ENCODE data around the gene CNNM1.

Gene CNNM1

DNA sequence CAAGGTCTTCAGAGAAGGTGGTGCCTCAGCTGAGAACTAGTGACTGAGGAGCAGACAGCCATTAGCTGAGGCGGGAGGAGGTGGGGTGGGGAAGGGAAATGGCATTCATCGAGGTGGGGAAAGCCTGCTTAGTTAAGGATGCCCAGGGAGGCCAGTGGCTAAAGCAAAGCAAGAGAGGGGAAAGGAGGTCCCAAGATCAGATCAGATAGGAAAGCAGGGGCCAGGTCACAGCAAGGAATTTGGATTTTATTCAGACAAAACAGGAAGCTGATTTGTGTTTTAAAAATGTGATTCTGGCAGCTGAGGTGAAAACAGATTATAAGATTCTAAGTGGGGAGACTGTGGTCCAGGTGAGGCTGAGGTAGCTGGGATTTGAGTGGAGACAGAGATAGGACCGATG lies 45.8 kb downstream of the CNNM1 start:
- DNase-seq, result no peak

DNA sequence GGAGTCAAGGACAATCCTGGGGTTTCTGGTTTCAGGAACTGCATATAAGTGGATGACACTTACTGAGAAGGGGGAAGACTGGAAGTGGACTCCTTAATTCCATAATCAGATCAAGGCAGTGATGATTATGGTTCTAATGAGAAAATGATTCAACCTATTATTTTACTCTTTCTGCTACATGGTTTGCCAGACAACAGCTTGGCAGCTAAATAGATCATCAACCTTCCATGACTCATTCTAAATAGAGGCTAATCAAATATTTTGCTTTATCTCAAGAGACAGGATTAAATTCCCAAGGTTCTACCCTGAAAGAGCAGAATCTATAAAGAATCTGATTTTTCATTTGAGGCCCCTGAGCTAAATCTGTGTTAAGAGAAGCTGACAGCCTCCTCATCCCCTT lies 46.3 kb downstream of the CNNM1 start:
- DNase-seq, result no peak

DNA sequence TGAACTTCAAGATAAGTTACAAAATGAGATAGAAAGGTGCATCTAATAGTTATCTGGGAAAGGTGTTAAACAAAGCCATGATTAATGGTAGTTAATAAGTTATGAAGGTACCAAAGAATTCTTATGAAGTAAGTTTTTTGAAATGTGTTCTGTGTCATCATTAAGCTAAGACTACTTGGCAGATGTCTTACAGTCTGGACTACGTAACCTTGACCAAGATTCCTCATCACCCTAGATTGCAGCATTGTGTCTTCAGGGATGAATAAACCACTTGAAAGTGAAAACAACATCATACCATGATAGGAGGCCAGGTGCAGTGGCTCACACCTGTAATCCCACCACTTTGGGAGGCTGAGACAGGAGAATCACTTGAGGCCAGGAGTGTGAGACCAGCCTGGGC lies 53.0 kb downstream of the CNNM1 start:
- DNase-seq, result no peak

DNA sequence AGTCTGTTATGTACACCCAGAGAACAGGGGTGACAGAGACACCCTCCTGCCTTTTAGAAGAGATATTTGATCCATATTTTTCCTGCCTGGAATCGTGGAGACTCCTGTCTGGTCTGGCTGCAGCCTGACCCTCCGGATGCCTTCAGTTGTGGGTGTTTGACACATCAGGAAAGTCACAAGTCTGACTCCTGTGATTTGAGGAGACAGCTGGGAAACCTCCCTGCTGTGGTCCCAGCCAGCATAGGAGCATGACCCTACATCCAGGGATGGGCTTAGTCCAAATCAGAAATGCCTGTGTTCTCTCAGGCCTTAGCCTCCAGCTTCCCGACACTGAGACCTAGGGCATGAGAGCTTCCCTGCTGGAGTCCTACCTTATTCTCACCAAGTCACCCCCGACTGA lies 57.9 kb downstream of the CNNM1 start:
- DNase-seq, result no peak

DNA sequence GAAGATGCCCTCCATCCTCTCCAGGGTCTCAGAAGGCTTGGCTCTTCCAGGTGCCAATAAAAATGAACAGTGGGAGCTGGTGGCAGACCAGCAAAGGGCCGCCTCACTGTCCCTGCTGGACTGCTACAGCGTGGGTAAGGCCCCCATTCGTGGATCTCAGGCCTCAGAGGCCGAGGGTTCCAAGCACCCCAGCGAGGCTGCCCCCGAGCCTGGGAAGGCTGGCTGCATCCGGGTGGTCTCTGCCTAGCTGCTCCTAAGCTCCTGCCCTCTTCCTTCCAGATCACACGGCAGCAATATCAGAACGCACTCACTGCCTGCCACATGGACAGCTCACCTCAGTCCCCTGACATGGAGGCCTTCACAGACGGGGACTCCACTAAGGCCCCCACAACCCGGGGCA lies 58.4 kb downstream of the CNNM1 start:
- DNase-seq, result no peak

- DNase-seq, result no peak
These were observed 60.7 kb downstream of the CNNM1 start for GRCh38 chr10:99389729-99390480.

DNA sequence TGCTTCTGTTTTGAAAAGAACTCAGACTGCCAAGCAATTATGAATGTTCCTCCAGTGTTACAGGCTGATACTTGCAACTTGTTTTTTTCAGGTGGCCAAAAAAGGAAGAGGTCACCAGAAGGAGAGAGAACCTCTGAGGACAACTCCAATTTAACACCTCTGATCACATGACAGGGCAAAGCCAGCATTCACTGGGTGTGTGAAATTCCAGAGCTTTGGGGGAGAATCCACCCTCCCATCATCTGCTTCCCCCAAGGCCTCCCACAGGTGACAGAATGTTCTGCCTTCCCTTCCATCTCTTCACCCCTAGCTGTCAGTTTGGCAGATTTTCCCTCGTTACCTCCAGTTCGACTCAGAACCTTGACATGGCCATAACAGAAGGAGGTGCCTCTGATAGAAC lies 62.2 kb downstream of the CNNM1 start:
- no peak for DNase-seq

GRCh38 chr10:99393036-99393435 lies 63.9 kb downstream of the CNNM1 start:
- no peak for DNase-seq

GRCh38 chr10:99393683-99394082 lies 64.5 kb downstream of the CNNM1 start:
- no peak for DNase-seq

DNA sequence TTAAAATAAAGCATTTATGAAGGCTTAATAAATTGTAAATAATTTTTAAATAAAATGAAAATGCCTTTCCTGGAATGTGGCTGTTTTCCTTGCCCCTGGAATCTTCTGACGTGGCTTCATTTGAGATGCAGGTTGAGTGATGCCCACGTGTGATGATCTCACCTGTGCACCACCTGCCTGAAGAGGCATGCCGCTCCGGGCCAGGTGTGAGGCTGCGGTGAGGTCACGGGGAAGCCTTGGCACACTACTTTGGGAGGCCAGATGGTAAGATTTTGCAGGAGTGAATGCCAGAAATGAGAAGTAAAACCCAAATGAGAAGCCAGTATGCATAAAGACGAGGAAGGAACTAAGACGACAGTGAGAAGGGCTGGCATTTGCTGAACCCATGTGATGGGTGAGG lies 65.1 kb downstream of the CNNM1 start:
- no peak for DNase-seq

GRCh38 chr10:99394761-99395386 lies 65.7 kb downstream of the CNNM1 start:
- no peak for DNase-seq

DNA sequence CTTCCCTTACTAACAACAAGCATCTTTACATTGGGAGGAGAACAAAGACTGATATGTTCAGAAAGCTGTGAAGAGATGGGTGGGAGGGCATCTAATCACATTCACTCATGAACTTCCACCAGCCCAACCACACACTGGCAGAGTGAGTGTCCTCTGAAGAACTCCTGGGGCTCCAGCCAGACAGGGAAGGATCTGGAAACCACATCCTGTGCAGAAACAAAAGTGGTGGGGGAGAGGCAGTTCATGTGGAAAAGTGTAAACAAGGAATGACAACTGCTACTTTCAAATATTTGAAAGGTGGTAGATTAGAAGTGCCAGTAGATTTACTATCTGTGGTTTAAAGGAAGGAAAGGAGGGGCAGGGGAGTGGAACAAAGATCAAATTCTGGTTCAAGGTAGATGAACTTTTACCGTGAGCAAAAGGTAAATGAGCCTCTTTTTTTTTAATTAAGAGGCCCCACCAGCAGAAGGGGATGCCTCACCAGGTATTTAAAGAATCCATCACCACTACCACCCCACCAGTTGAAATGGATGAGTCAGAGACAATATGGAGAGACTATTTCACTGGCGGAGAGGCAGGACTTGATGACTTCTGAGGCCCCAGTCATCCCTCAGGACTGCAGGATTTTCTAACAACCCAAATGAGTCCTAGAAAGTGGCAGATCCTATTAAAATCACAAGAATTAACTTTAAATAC lies 66.7 kb downstream of the CNNM1 start:
- DNase-seq, result no peak

DNA sequence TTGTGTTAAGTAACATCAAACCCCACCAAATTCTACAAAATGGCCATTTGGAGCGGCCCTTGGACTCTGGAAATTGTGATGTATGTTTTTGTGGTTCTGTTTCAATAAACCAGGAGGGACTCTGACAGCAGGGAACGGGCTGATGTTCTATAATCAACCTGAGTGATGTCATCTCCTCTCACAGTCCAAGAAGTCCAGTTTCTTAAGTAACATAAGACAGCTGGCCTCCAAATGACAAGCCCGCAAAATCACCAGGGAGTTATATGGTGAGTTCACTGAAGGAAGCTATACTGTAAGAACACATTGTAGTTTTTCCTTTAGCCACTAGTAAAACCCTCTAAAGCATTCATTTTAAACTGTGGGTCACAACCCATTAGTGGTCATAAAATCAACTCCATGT lies 67.3 kb downstream of the CNNM1 start:
- DNase-seq, result no peak

DNA sequence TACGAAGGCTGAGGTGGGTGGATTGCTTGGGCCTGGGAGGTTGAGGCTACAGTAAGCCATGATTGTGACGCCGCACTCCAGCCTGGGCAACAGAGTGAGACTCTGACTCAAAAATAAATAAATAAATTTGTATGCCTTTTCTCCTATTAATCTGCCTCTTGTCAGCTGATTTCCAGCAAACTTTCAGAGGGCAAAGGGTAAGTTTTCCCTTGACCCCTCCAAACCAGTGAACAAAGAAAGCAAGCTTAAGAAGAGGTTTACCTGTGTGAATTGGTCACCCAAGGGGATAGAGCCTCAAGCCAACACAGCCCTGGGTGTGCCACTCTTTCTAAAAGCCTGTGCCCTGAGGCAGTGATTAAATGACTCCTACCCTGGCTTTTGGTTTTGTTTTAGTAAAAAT lies 70.5 kb downstream of the CNNM1 start:
- no peak for DNase-seq

DNA sequence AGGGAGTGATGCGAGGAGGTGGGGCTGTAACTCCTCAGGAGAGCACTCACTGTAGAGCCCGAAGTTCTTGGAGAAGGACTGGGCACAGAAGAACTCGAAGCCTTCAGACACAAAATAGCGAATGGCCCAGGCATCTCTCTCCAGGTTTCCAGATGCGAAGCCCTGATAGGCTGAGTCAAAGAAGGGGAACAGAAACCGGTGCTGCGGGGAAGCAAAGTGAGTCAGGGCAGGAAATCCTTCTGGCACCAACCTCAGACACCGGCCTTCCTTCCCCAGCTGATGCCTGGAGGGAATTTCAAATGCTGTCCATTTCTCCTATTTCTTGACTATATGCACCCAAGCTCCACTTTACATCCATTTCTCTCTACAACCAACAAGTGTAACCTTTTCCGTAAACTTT lies 74.5 kb downstream of the CNNM1 start:
- DNase-seq, result peak; percentile 3

GRCh38 chr10:99406149-99406548 lies 77.0 kb downstream of the CNNM1 start:
- no peak for DNase-seq

- no peak for DNase-seq
These were observed 81.0 kb downstream of the CNNM1 start for GRCh38 chr10:99410146-99410545.

DNA sequence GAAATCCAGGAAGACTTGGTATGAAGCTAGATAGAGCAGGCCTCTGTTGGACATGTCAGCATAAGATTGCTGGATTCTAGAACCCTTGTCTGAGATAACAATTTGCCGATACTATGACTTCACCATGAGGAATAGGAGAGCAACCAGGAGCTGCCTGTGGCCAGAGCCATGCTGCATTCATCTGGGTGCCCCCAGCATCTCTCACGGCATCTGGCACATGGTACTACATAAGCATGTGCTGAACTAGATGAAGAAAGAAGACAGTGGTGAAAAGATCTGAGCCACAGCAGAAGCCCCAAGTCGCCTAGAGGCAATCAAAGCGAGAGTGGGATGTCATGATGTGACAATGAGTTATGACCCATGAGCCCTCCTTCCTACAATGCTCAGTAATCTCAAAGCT lies 81.7 kb downstream of the CNNM1 start:
- no peak for DNase-seq

GRCh38 chr10:99411546-99411945 lies 82.4 kb downstream of the CNNM1 start:
- DNase-seq, result no peak

DNA sequence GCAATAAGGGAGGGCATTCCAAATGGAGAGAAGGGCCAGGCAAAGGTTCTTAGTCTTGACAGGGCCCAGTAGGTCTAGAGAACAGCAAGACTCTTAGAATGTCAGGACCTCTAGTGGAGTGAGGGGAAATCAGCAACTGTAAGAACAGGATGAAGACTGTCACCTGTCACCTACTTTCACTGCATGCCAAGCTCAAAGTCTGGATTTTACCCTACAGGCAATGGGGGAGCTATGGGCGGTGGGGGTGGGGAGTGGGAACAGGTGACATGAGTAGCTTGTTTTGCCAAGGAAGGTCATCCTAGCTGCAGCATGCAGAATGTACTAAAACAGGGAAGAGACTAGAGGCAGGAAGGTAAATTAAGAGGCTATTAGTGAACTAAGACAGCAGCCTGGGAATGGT lies 82.9 kb downstream of the CNNM1 start:
- DNase-seq, result no peak

DNA sequence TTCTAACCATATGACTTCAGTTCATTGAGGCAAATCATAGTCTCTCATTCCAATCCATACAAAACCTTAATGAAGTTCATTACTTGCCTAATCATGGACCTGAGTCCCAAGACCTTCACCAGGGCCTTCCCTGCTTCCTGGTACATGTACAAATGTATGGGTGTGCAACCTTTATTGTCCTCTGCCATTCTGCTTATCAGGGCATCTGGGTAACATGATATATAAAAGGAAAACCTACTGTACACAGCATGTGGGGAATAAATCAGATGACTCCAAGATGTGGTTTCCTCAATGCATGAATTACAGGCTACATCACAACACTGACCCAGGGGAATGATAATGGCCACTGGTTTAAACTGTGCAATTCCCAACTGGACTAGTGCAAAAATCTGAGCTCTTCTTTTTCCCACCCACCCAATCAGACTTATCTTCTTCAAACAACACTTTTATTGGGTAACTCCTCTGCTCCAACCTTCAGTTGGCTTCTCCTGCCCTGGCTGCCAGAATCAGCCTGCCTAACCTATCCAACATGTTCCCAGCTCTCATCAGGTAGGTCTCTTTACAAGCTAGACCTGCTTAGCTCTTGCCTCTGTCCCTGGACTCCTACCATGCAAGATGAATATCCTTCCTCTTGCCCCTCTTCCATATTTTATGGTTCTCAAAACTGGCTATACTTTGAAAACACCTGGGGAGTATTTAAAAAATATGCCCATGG lies 89.9 kb downstream of the CNNM1 start:
- no peak for DNase-seq

DNA sequence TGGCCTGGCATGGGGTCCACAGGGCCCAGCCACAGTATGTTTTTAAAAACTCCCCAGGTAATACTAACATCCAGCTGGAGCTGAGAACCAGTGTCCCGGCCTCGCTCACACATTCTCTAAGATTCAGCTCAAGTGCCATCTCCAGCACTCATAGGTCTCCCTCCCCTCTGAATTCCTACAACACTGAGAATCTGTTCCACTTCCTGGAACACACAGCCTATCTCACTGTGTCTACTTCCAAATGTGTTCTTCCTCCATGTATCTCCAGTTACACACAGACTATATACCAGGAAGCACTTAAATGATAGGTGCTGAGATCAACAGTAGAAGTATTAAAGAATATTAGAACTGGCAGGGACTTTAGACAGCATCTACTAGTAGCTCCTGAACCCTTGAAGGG lies 90.5 kb downstream of the CNNM1 start:
- DNase-seq, result no peak

DNA sequence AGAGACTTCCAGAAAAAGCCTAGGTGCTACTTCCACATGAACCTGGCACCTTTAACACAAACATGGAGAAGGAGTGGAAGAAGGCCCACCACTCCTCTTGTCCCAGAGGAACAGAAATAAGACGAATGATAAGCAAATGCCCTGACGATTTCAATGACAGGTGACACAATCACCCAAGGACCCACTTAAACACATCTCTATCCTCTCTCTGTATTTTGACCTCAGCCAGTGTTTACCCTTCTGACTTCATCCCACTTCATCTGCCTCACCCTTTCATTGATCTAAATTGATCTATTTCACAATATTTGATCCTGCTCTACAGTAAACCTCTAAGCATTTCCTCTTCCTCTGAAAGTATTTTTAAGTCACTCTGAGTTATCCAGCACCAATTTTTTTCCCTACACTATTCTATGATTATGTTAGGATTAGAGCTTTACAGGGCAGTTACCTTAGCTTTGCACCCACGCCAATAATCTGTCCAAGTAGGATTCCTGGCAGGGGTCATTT lies 92.1 kb downstream of the CNNM1 start:
- no peak for DNase-seq
